ENCODE results near the gene PSRC1.
A peak's percentile ranks its signal among the peaks of the same experiment; 100 is the strongest.
"Not testable (repeated sequence)": the region's sequence is repeated elsewhere in the genome, so short reads cannot be mapped to it uniquely, and the experiment has no call there.

PSRC1 gene

GRCh38 chr1:109282952-109283747 is at the start of gene PSRC1:
Gene PSRC1 (minus strand): TSS chr1:109283145.
- DNase-seq (ENCODE audit: low spot score): peak; percentile 95

- no peak for DNase-seq (ENCODE audit: low spot score)
Measured at GRCh38 chr1:109331113-109331512, 48.2 kb upstream of the PSRC1 start.

- no peak for DNase-seq (ENCODE audit: low spot score)
Measured at GRCh38 chr1:109327285-109327684, 44.3 kb upstream of the PSRC1 start.

DNA sequence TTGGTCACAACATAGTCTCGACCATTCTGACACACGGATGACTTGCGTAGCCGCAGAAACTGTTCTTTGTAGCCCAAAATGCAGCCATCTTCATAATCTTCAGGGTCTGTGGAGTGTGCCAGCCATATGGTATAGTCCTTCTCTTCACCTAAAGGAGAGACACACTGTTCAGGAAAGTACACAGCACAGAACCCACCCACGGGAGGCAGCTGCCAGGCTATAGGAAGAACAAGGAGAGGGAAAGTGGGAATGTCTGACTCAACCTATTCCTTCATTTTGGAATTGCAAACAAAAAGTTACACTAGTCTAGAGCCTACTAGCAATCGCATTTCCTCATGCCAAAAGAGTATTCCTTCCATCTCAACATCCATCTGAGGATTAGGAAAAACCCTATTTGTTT is 40.0 kb upstream of the PSRC1 start:
- DNase-seq (ENCODE audit: low spot score): no peak

DNA sequence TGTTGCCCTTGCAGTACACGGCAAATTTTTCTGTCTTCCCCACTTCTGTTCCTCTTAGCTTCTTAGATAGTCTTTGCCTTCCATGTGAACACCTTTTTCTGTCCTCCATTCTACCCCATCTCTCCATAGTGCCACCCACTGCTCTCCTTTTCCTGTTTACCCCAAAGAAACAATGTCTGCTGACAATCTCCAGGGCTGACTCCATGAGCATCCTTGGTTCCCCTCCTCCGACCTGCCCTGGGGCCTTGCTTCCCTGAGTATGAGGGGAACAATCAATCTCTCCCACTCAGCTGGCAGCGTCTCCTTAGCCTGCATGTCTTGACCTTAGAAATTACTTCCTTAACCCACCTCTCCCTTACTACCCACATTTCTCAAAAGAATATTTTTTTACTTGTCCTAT is 36.2 kb upstream of the PSRC1 start:
- no peak for DNase-seq (ENCODE audit: low spot score)

GRCh38 chr1:109316506-109316905 is 33.6 kb upstream of the PSRC1 start:
- no peak for DNase-seq (ENCODE audit: low spot score)

GRCh38 chr1:109315288-109315687 is 32.3 kb upstream of the PSRC1 start:
- no peak for DNase-seq (ENCODE audit: low spot score)

GRCh38 chr1:109314795-109315194 is 31.9 kb upstream of the PSRC1 start:
- no peak for DNase-seq (ENCODE audit: low spot score)

GRCh38 chr1:109312978-109313775 is 30.2 kb upstream of the PSRC1 start:
- DNase-seq (ENCODE audit: low spot score): no peak

GRCh38 chr1:109312246-109312645 is 29.3 kb upstream of the PSRC1 start:
- no peak for DNase-seq (ENCODE audit: low spot score)

GRCh38 chr1:109309347-109309746 is 26.4 kb upstream of the PSRC1 start:
- no peak for DNase-seq (ENCODE audit: low spot score)

GRCh38 chr1:109307274-109308021 is 24.5 kb upstream of the PSRC1 start:
- no peak for DNase-seq (ENCODE audit: low spot score)

GRCh38 chr1:109306832-109307273 is 23.9 kb upstream of the PSRC1 start, which contains the start of gene MYBPHL:
Gene MYBPHL (minus strand): TSS chr1:109307011. CDS start chr1:109306991, 20 bp downstream.
- no peak for DNase-seq (ENCODE audit: low spot score)

- not testable (repeated sequence) for DNase-seq (ENCODE audit: low spot score)
Measured at GRCh38 chr1:109305991-109306390, 23.0 kb upstream of the PSRC1 start.

- DNase-seq (ENCODE audit: low spot score): no peak
Measured at GRCh38 chr1:109304226-109304920, 21.4 kb upstream of the PSRC1 start.

- DNase-seq (ENCODE audit: low spot score): no peak
Measured at GRCh38 chr1:109301874-109302273, 18.9 kb upstream of the PSRC1 start.

DNA sequence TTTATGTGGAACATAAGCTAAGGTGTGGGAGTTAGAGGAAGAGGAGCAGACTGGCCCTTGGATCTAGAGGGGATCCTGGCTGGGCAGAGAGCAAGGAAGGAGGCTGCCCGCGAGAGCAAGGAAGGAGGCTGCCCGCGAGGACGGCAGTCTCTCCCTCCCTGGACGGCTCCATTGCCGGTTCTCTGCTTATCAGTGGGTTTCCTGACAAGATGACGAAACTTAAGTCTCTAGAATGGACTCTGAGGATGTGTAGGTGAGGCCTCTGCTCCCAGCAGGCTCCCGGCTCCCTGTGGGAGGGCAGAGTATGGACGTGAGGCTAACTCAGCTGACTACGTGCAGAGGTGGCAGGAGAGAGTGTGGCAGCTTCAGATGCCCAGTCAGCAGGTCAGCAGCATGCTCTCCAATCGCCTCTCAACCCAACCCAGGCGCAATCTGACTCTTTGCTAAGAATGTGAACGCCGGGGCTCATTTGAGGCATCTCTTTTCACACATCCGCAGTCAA is 17.8 kb upstream of the PSRC1 start:
- no peak for DNase-seq (ENCODE audit: low spot score)

GRCh38 chr1:109299558-109300343 is 16.8 kb upstream of the PSRC1 start:
- peak; percentile 27 for DNase-seq (ENCODE audit: low spot score)

- peak; percentile 23 for DNase-seq (ENCODE audit: low spot score)
Measured at GRCh38 chr1:109298666-109299557, 16.0 kb upstream of the PSRC1 start.

GRCh38 chr1:109296782-109297181 is 13.8 kb upstream of the PSRC1 start:
- DNase-seq (ENCODE audit: low spot score): no peak

Measured in HuH-7 (cell line).